Caco-2 (cell line): ENCODE data around the gene FRZB. TPM values are rescaled to one million over a fixed set of nuclear protein-coding genes. Genes with fewer than 3 reads are reported as not detected.
A peak's percentile ranks its signal among the peaks of the same experiment; 100 is the strongest.

Source experiments
- BruUV-seq: library from RNA; stranded (reverse); fragments of 400-500 nt; replicated peaks from 2 replicates; lab custom pipeline; 2021; lab: Mats Ljungman, UMichigan
- CTCF ChIA-PET: fragments of 300-600 bp; sonication (Branson Sonifier 250); formaldehyde crosslinking; loops from one replicate; lab custom pipeline; 2022; ENCODE audit warnings: antibody characterized with exemption; lab: Charles Lee
- POLR2A ChIA-PET: fragments of 300-600 bp; sonication (Branson Sonifier 250); formaldehyde crosslinking; loops from one replicate; lab custom pipeline; 2022; ENCODE audit warnings: antibody characterized with exemption; lab: Charles Lee
- DNase-seq, 2 experiments: peaks; one replicate each; pipeline versions ENCODE4 v3.0.0 to v3.0.0-alpha.2; 2020 to 2022
- H3K27me3 ChIP-seq: replicated peaks from 2 replicates; pipeline ENCODE4 v1.6.0; 2011; ENCODE audit warnings: low read length; ENCODE audit not compliant: control insufficient read depth, insufficient read depth
- H3K36me3 ChIP-seq: 2 replicates; pipeline ENCODE4 v1.5.1; 2011; ENCODE audit warnings: low read length; ENCODE audit not compliant: control insufficient read depth, insufficient read depth
- H3K4me1 ChIP-seq: fragments of 250-450 bp; sonication (Bioruptor Pico); 2 replicates; pipeline ENCODE4 v1.5.1; 2020; ENCODE audit warnings: mild to moderate bottlenecking
- H3K4me3 ChIP-seq: 2 replicates; pipeline ENCODE4 v1.5.1; 2011; ENCODE audit warnings: low read depth, mild to moderate bottlenecking, control low read depth, low read length
- H3K9me3 ChIP-seq: fragments of 250-450 bp; sonication (Bioruptor Pico); 2 replicates; pipeline ENCODE4 v1.5.1; 2020; ENCODE audit warnings: mild to moderate bottlenecking, moderate library complexity
- H3K27ac Mint-ChIP-seq: one replicate; pipeline ENCODE4 v1.8.0; 2022; ENCODE audit warnings: mixed read lengths; ENCODE audit not compliant: unreplicated experiment
- H3K27me3 Mint-ChIP-seq: one replicate; pipeline ENCODE4 v1.8.0; 2022; ENCODE audit warnings: mixed read lengths; ENCODE audit not compliant: insufficient read depth, unreplicated experiment
- H3K36me3 Mint-ChIP-seq: one replicate; pipeline ENCODE4 v1.8.0; 2022; ENCODE audit warnings: mild to moderate bottlenecking, mixed read lengths; ENCODE audit not compliant: insufficient read depth, unreplicated experiment
- H3K4me1 Mint-ChIP-seq: one replicate; pipeline ENCODE4 v1.8.0; 2022; ENCODE audit warnings: low read depth, mixed read lengths; ENCODE audit not compliant: unreplicated experiment
- H3K4me3 Mint-ChIP-seq: one replicate; pipeline ENCODE4 v1.8.0; 2022; ENCODE audit warnings: mild to moderate bottlenecking, moderate library complexity, mixed read lengths; ENCODE audit not compliant: unreplicated experiment
- H3K9me3 Mint-ChIP-seq: one replicate; pipeline ENCODE4 v1.8.0; 2022; ENCODE audit warnings: mixed read lengths; ENCODE audit not compliant: unreplicated experiment
- CTCF ChIP-seq, 2 experiments: fragments of 200-600 bp in 1 of 2; IDR thresholded peaks; 1 replicate in 1 of 2; 2 replicates in 1 of 2; pipeline versions ENCODE4 v1.5.1 to v1.8.0; 2011 to 2022; ENCODE audit warnings: antibody characterized with exemption in 1 of 2, control low read depth in 1 of 2, inconsistent platforms in 1 of 2, low read depth in 1 of 2, low read length in 1 of 2, mild to moderate bottlenecking in 1 of 2, moderate library complexity in 1 of 2; ENCODE audit not compliant: insufficient read depth in 1 of 2, severe bottlenecking in 1 of 2, unreplicated experiment in 1 of 2
- intact Hi-C: fragments of 100-400 bp; cut with micrococcal nuclease; formaldehyde crosslinking; loops from one replicate; pipeline ENCODE4 v1.10.0; 2022; ENCODE audit not compliant: unreplicated experiment
- total RNA-seq: library from RNA; stranded (reverse); gene quantifications from 2 replicates; pipeline ENCODE4 v1.2.3, GENCODE V29; 2022

Gene FRZB
- total RNA-seq, 1 experiment from 2014 or later, result not detected

GRCh38 chr2:182860858-182861257 lies 5.6 kb downstream of the FRZB start:
- no peak overlapping the region for H3K27ac Mint-ChIP-seq
- H3K9me3 Mint-ChIP-seq, result peaks cover under 1% of the 10 kb centered on the region
- peaks cover 18% of the 10 kb centered on the region for H3K4me1 Mint-ChIP-seq
- peaks cover 6% of the 10 kb centered on the region for H3K36me3 Mint-ChIP-seq
- no peak overlapping the region for H3K4me3 Mint-ChIP-seq
- Histone ChIP-seq H3K27me3 (no peaks in the 10 kb centered on the region), H3K9me3 (no peaks in the 10 kb centered on the region), H3K4me1 (peaks cover 22% of the 10 kb centered on the region; the same call in 1 of the 2 replicates), H3K36me3 (no peaks in the 10 kb centered on the region), H3K4me3 (no peak overlapping the region)
- no peaks in the 10 kb centered on the region for H3K27me3 Mint-ChIP-seq
- ChIA-PET CTCF (no interaction called here), POLR2A (no interaction called here)
- no TSS peak for BruUV-seq
- DNase-seq, result peak in 1 of 2 experiments; percentile 16
- TF ChIP-seq CTCF (IDR thresholded peaks at IDR 0.05; ENCODE audit: insufficient read depth in 1 of 2, low read depth in 1 of 2, low read length in 1 of 2, severe bottlenecking in 1 of 2, unreplicated experiment in 1 of 2), result no peak
- intact Hi-C loops, result loop anchor here (5.0 kb wide), 1 partner anchor 69 kb away; no protein-coding TSS in a partner anchor

GRCh38 chr2:182858671-182859070 lies 7.8 kb downstream of the FRZB start:
- Histone ChIP-seq H3K27me3 (no peaks in the 10 kb centered on the region), H3K36me3 (no peaks in the 10 kb centered on the region), H3K4me3 (no peak overlapping the region), H3K4me1 (peaks cover 22% of the 10 kb centered on the region; the same call in 1 of the 2 replicates), H3K9me3 (0 out of 2 replicates have a peak, but pooled peaks cover 3% of the 10 kb centered on the region)
- Mint-ChIP-seq H3K27ac (no peak overlapping the region), H3K4me3 (no peak overlapping the region), H3K9me3 (peaks cover 7% of the 10 kb centered on the region), H3K4me1 (peaks cover 13% of the 10 kb centered on the region), H3K36me3 (peaks cover 6% of the 10 kb centered on the region), H3K27me3 (no peaks in the 10 kb centered on the region)
- DNase-seq, result no peak
- intact Hi-C loops, result no loop called here
- no TSS peak for BruUV-seq
- no peak for TF ChIP-seq CTCF (IDR thresholded peaks at IDR 0.05; ENCODE audit: insufficient read depth in 1 of 2, low read depth in 1 of 2, low read length in 1 of 2, severe bottlenecking in 1 of 2, unreplicated experiment in 1 of 2)
- POLR2A ChIA-PET, result no interaction called here
- CTCF ChIA-PET, result no interaction called here

- H3K36me3 Mint-ChIP-seq, result peaks cover 4% of the 10 kb centered on the region
- peaks cover 7% of the 10 kb centered on the region for H3K9me3 Mint-ChIP-seq
- no peak overlapping the region for H3K27ac Mint-ChIP-seq
- H3K27me3 Mint-ChIP-seq, result no peaks in the 10 kb centered on the region
- Histone ChIP-seq H3K9me3 (0 out of 2 replicates have a peak, but pooled peaks cover 3% of the 10 kb centered on the region), H3K4me3 (no peak overlapping the region), H3K27me3 (no peaks in the 10 kb centered on the region), H3K4me1 (peaks cover 9% of the 10 kb centered on the region; the same call in 1 of the 2 replicates), H3K36me3 (no peaks in the 10 kb centered on the region)
- intact Hi-C loops, result no loop called here
- no peak for DNase-seq
- no peak for TF ChIP-seq CTCF (IDR thresholded peaks at IDR 0.05; ENCODE audit: insufficient read depth in 1 of 2, low read depth in 1 of 2, low read length in 1 of 2, severe bottlenecking in 1 of 2, unreplicated experiment in 1 of 2)
- H3K4me1 Mint-ChIP-seq, result peaks cover 4% of the 10 kb centered on the region
- no TSS peak for BruUV-seq
- H3K4me3 Mint-ChIP-seq, result no peak overlapping the region
- ChIA-PET CTCF (no interaction called here), POLR2A (no interaction called here)
Measured at GRCh38 chr2:182855376-182855775, 11.1 kb downstream of the FRZB start.
